ENCODE measurements around the gene IQGAP2. TPM values are rescaled to one million over a fixed set of nuclear protein-coding genes. Genes with fewer than 3 reads are reported as not detected.

Gene IQGAP2
- total and polyA plus RNA-seq, 8 donors = 15.6 to 29.1 (median 17.1) TPM

- peaks cover 0 to 5% of the 10 kb centered on the region in 2 donors for H3K4me1 ChIP-seq
- DNase-seq (no peak), ATAC-seq (no peak)
- H3K36me3 ChIP-seq = no peaks in the 10 kb centered on the region
- no peaks in the 10 kb centered on the region for H3K27me3 ChIP-seq
- intact Hi-C loops (cut with DNase I) = no loop called here
- TF ChIP-seq CTCF (IDR thresholded peaks at IDR 0.05) = no peak
- H3K4me3 ChIP-seq = no peak overlapping the region
- H3K9me3 ChIP-seq = no peaks in the 10 kb centered on the region
- no peak overlapping the region for H3K27ac ChIP-seq
Observed at GRCh38 chr5:76379316-76379715, 23.8 kb upstream of the IQGAP2 start.

GRCh38 chr5:76379855-76380254, 23.2 kb upstream of the IQGAP2 start:
- no peaks in the 10 kb centered on the region for H3K27me3 ChIP-seq
- ATAC-seq (no peak), DNase-seq (no peak)
- peaks cover 0 to 5% of the 10 kb centered on the region in 2 donors for H3K4me1 ChIP-seq
- H3K36me3 ChIP-seq = no peaks in the 10 kb centered on the region
- intact Hi-C loops (cut with DNase I) = no loop called here
- H3K27ac ChIP-seq = no peak overlapping the region
- H3K9me3 ChIP-seq = no peaks in the 10 kb centered on the region
- H3K4me3 ChIP-seq = no peak overlapping the region
- no peak for TF ChIP-seq CTCF (IDR thresholded peaks at IDR 0.05)

- intact Hi-C loops (cut with DNase I) = no loop called here
- no peaks in the 10 kb centered on the region for H3K9me3 ChIP-seq
- ATAC-seq (no peak), DNase-seq (no peak)
- no peak for TF ChIP-seq CTCF (IDR thresholded peaks at IDR 0.05)
- no peaks in the 10 kb centered on the region for H3K36me3 ChIP-seq
- peaks cover 0 to 5% of the 10 kb centered on the region in 2 donors for H3K4me1 ChIP-seq
- no peak overlapping the region for H3K27ac ChIP-seq
- no peaks in the 10 kb centered on the region for H3K27me3 ChIP-seq
- H3K4me3 ChIP-seq = no peak overlapping the region
Observed at GRCh38 chr5:76380346-76381066, 22.6 kb upstream of the IQGAP2 start.

- intact Hi-C loops (cut with DNase I) = no loop called here
- Histone ChIP-seq H3K27me3 (no peaks in the 10 kb centered on the region), H3K36me3 (no peaks in the 10 kb centered on the region), H3K9me3 (no peaks in the 10 kb centered on the region), H3K4me1 (peaks cover 0 to 5% of the 10 kb centered on the region in 2 donors), H3K4me3 (no peak overlapping the region), H3K27ac (no peak overlapping the region)
- no peak for ATAC-seq
- TF ChIP-seq CTCF (IDR thresholded peaks at IDR 0.05) = no peak
- DNase-seq = no peak
Observed at GRCh38 chr5:76383126-76383832, 19.8 kb upstream of the IQGAP2 start.

- ATAC-seq (peak; percentile 11), DNase-seq (no peak)
- Histone ChIP-seq H3K36me3 (no peaks in the 10 kb centered on the region), H3K27ac (no peak overlapping the region), H3K27me3 (no peaks in the 10 kb centered on the region), H3K4me3 (no peak overlapping the region), H3K9me3 (no peaks in the 10 kb centered on the region), H3K4me1 (peaks cover 0 to 1% of the 10 kb centered on the region in 2 donors)
- intact Hi-C loops (cut with DNase I) = no loop called here
- TF ChIP-seq CTCF (IDR thresholded peaks at IDR 0.05) = no peak
Observed at GRCh38 chr5:76384189-76384588, 18.9 kb upstream of the IQGAP2 start.

Measured in left lung (tissue), 10 donors.